GM12872 (cell line): Measurements from ENCODE around the gene SCGB3A2.

ENCODE experiments used
- TF ChIP-seq, protein P1 (sequence below): IDR thresholded peaks from 3 replicates; pipeline ENCODE4 v1.5.1; 2011; ENCODE audit warnings: low read depth, mild to moderate bottlenecking, low read length, moderate library complexity; ENCODE audit not compliant: insufficient read depth

SCGB3A2 gene

DNA sequence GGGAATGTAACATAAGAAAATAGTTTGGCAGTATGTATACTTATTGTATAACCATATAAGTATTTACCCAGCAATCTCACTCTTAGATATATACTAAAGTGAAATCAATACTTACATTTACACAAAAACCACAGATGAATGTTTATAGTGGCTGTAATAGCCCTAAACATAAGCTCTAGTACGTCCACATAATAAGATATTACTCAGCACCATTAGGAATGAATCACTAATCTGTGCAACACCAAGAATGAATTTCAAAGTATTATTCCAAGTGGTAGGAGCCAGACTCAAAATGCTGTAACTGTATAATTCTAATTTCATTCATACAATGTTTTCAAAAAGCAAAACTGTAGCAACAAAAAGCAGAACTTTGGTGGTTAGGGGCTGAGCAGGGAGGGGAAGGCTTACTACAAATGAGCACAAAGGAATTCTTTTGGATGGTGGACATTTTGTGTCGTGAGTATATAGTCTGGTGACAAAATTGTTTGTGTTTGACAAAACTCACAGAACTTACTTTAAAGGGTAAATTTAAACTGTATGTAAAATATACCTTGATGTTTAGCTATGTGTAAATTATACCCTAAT lies 39.7 kb downstream of the SCGB3A2 start:
- TF ChIP-seq, protein P1, sequence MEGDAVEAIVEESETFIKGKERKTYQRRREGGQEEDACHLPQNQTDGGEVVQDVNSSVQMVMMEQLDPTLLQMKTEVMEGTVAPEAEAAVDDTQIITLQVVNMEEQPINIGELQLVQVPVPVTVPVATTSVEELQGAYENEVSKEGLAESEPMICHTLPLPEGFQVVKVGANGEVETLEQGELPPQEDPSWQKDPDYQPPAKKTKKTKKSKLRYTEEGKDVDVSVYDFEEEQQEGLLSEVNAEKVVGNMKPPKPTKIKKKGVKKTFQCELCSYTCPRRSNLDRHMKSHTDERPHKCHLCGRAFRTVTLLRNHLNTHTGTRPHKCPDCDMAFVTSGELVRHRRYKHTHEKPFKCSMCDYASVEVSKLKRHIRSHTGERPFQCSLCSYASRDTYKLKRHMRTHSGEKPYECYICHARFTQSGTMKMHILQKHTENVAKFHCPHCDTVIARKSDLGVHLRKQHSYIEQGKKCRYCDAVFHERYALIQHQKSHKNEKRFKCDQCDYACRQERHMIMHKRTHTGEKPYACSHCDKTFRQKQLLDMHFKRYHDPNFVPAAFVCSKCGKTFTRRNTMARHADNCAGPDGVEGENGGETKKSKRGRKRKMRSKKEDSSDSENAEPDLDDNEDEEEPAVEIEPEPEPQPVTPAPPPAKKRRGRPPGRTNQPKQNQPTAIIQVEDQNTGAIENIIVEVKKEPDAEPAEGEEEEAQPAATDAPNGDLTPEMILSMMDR = no peak

DNA sequence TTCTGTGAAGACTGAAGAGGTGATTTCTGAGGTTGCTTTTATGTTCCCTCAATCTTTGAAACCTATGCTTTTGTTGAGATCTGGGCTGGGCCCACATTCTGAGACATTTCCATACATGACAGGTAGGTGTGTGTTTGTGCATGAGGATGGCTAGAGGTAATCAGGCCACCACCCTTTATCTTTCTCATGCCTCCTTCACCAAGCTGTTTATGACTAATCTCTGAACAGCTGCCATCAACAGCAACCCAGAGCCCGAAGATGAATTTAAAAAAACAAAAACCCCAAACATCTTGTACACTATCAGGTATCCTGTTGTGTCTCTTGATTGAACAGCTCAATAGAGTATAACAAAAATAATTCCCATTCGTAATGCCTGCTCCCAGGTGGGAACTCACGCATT lies 40.4 kb downstream of the SCGB3A2 start:
- TF ChIP-seq, protein P1 = no peak

DNA sequence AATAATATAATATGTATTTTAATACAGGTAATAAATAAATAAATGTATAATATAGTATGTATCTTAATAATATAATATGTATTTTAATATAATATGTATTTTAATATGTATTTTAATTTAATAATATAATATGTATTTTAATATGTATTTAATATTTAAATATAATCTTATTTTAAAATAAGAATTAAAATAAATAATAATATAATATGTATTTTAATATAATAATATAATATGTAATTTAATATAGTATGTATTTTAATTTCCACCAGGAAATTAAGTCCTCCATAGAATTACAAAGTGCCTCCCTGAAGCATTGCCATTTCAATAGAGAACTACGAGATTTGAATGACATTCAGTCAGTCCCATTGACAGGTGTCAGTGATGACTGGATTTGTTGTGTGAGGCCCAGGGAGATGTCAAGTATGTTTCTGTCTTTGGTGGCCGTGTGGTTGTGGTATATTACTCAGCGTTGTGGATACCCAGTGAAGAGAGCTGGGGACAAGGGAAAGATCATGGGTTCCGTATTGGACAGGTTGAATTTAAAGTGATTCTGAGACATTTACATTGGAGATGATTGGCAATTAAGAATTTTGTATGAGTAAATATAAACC lies 42.0 kb downstream of the SCGB3A2 start:
- TF ChIP-seq, protein P1 = no peak

DNA sequence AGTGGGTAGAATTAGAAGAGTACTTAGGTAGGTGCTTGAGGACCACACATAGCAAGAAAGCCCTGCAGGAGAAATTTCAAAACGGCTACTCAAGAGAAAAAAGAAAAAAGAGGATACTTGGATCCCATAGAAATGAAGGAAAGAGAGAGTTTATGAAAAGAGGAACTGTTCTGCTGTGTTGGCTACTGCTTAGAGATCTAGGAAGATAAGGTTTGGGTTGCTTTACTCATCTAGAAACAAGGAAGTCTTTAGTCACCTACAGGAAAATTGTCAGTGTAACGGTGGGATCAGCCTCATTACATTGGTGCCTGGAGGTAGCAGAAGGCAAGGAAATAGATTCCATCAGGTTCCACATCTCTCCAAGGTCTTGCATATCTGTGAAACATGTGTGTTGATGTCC lies 42.6 kb downstream of the SCGB3A2 start:
- TF ChIP-seq, protein P1 = no peak

DNA sequence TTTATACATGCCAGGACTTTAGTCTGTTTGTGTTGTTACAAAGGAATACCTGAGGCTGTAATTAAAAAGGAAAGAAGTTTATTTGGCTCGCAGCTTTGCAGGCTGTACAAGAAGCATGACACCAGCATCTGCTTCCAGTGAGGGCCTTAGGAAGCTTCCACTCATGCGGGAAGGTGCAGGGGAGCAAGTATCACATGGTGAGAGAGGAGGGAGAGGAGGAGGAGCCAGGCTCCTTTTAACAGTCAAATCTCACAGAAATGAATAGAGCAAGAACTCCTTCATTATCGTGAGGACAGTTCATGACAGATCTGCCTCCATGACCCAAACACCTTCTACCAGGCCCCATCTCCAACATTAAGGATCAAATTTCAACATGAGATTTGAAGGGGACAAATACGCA lies 46.5 kb downstream of the SCGB3A2 start:
- TF ChIP-seq, protein P1 = no peak

DNA sequence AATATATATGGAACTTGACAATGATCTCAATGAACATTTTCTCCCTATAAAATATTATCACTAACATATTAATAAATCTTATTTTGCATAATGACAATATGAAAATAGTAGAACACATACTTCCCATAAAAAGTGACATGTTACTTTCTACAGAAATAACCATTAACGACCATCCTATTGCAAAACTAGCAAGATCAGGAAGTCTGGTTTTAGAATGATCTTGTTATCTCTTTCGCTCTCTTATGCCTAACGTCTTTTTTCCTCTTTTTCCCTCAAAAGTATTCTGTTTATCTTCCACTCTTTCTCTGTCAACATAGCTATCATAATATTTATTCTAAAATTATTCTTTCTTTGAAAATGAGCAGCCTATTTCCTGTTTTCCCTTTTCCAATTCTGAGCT lies 49.4 kb downstream of the SCGB3A2 start:
- TF ChIP-seq, protein P1 = no peak

DNA sequence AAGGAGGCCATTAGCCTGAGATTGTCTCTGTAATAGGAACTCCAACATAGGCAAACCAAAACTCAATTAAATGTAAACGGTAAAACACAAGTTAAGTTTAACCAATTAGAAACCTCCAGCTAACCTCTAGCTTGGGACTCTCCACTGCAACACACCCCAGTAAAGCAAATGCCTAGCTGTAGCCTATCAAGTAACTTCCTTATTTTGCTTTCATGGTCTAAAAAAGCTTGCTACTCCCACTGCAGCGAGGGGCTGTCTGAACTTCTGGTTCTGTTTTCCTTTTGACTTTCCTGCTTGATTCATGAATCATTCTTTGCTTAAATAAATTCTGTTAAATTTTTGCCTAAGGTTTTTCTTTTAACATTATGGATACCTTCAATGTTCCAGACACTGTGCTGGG lies 52.3 kb downstream of the SCGB3A2 start:
- TF ChIP-seq, protein P1 = no peak
